ENCODE results near the gene C2orf68. TPM values are rescaled to one million over a fixed set of nuclear protein-coding genes. Genes with fewer than 3 reads are reported as not detected.

The C2orf68 gene
- total and polyA plus RNA-seq, 2 of the 13 experiments (the other 11 are each of a cell fraction or from before 2014, with no cell fraction given), result 47.1 to 77.4 TPM

- TF ChIP-seq ZNF609 (CRISPR knock-in tag; IDR thresholded peaks at IDR 0.05; ENCODE audit: borderline replicate concordance), result 0 out of 2 replicates have a peak, but pooled peaks have one; percentile 2
- TF ChIP-seq ELF3 (CRISPR knock-in tag; IDR thresholded peaks at IDR 0.05), result peak; percentile 78
- TF ChIP-seq HNF4G (IDR thresholded peaks at IDR 0.05; ENCODE audit: borderline replicate concordance, low read depth, low read length), result no peak
- TF ChIP-seq HNF4G (CRISPR knock-in tag; IDR thresholded peaks at IDR 0.05; ENCODE audit: borderline replicate concordance, low read depth), result no peak
- peak; percentile 91 for TF ChIP-seq PRDM15 (CRISPR knock-in tag; IDR thresholded peaks at IDR 0.05)
- TF ChIP-seq ARID2 (CRISPR knock-in tag; IDR thresholded peaks at IDR 0.05; ENCODE audit: borderline replicate concordance), result no peak
- no peak for TF ChIP-seq ZFP41 (CRISPR knock-in tag; IDR thresholded peaks at IDR 0.05; ENCODE audit: borderline replicate concordance)
- no peak for TF ChIP-seq ISL2 (CRISPR knock-in tag; IDR thresholded peaks at IDR 0.05)
- TF ChIP-seq RELA (CRISPR knock-in tag; IDR thresholded peaks at IDR 0.05), result 0 out of 2 replicates have a peak, but pooled peaks have one; percentile 19
- no peak for TF ChIP-seq SSRP1 (CRISPR knock-in tag; IDR thresholded peaks at IDR 0.05)
- no peak for TF ChIP-seq KLF13 (CRISPR knock-in tag; IDR thresholded peaks at IDR 0.05)
- no peak for TF ChIP-seq SMAD3 (CRISPR knock-in tag; IDR thresholded peaks at IDR 0.05)
- no peak for TF ChIP-seq PBX3 (CRISPR knock-in tag; IDR thresholded peaks at IDR 0.05; ENCODE audit: borderline replicate concordance)
- TF ChIP-seq, protein P1, sequence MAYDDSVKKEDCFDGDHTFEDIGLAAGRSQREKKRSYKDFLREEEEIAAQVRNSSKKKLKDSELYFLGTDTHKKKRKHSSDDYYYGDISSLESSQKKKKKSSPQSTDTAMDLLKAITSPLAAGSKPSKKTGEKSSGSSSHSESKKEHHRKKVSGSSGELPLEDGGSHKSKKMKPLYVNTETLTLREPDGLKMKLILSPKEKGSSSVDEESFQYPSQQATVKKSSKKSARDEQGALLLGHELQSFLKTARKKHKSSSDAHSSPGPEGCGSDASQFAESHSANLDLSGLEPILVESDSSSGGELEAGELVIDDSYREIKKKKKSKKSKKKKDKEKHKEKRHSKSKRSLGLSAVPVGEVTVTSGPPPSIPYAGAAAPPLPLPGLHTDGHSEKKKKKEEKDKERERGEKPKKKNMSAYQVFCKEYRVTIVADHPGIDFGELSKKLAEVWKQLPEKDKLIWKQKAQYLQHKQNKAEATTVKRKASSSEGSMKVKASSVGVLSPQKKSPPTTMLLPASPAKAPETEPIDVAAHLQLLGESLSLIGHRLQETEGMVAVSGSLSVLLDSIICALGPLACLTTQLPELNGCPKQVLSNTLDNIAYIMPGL (CRISPR knock-in tag; IDR thresholded peaks at IDR 0.05; ENCODE audit: borderline replicate concordance in 1 of 2, low read depth in 1 of 2), result peak; percentile 37 to 67; a peak in 2 of 4 replicates
- 0 out of 2 replicates have a peak, but pooled peaks have one; percentile 44 for TF ChIP-seq NR2F2 (IDR thresholded peaks at IDR 0.05; ENCODE audit: borderline replicate concordance, low read depth)
- TF ChIP-seq POLR2AphosphoS5 (IDR thresholded peaks at IDR 0.05; ENCODE audit: low read depth, low read length), result peak; percentile 78
- no peak for TF ChIP-seq ASH2L (IDR thresholded peaks at IDR 0.05; ENCODE audit: insufficient read length, low read depth, low read length)
Observed at GRCh38 chr2:85577386-85578242, 34.3 kb downstream of the C2orf68 start, which contains the start of gene VAMP8 (continued).
